Measurements from ENCODE around the gene SLC38A10. TPM values are rescaled to one million over a fixed set of nuclear protein-coding genes. Genes with fewer than 3 reads are reported as not detected.
A peak's percentile ranks its signal among the peaks of the same experiment; 100 is the strongest.

Gene SLC38A10
- total RNA-seq, 1 experiment from 2014 or later: 43.8 TPM

DNA sequence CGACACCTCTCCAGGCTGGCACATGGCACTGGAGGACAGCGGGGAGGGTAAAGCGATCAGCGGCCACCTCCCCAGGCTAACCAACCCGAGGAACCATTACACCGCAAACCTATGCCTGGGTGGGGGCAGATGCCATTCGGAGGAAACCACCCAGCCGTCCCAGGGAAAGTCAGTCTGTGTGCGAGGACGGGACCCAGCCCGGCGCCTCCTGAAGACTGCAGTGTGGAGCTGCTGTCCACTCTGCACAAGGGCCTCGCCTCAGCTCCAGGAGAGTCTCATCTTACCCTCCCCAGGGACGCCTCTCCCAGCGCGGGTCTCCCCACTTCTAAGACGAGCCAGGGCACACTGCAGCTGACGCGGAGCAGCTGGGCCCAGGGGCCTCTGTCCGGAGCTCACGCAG is 8.0 kb downstream of the SLC38A10 start:
- no peak overlapping the region for H3K9ac ChIP-seq (ENCODE audit: extremely low read depth, insufficient read length, low read length)
- no peak overlapping the region for H3K4me2 ChIP-seq (ENCODE audit: insufficient read depth, insufficient read length, low read length)
- H3K27me3 ChIP-seq (ENCODE audit: insufficient read depth, low read length): no peaks in the 10 kb centered on the region
- Mint-ChIP-seq H3K4me1 (peaks cover 2 to 7% of the 10 kb centered on the region in 2 experiments; a peak in 3 of 4 replicates), H3K36me3 (ENCODE audit: insufficient read depth in 1 of 3, low read depth in 3 of 3) (peaks cover 5 to 32% (median 5%) of the 10 kb centered on the region in 3 experiments; a peak in 6 of 7 replicates), H3K4me3 (no peak overlapping the region), H3K9me3 (no peaks in the 10 kb centered on the region), H3K27me3 (ENCODE audit: low read depth) (no peaks in the 10 kb centered on the region), H3K27ac (peak overlapping the region in 1 of 3 experiments; percentile 63; a peak in 1 of 7 replicates)
- WGBS (ENCODE audit: extremely low coverage, insufficient read length, low lambda C conversion rate): no CpG with 5 or more reads among the region's 21 CpGs
- H3K27ac ChIP-seq (ENCODE audit: insufficient read length, low read depth, low read length): no peak overlapping the region
- no peak overlapping the region for H3K14ac ChIP-seq (ENCODE audit: insufficient read depth, low read length)
- H3K4me1 ChIP-seq (ENCODE audit: insufficient read depth, low read length): no peaks in the 10 kb centered on the region
- no peak for DNase-seq
- peaks cover 3% of the 10 kb centered on the region; the same call in 1 of the 2 replicates for H3K79me2 ChIP-seq (ENCODE audit: insufficient read depth, low read length)
- no peak overlapping the region for H3T11ph ChIP-seq (ENCODE audit: low read length)
- no peak overlapping the region for H3K18ac ChIP-seq (ENCODE audit: insufficient read length, low read depth, low read length)
- no peaks in the 10 kb centered on the region for H3K9me3 ChIP-seq (ENCODE audit: control insufficient read depth, low read depth, low read length)
- no peak overlapping the region for H4K8ac ChIP-seq (replicated peaks; ENCODE audit: insufficient read length, low read depth, low read length)
- H3K79me1 ChIP-seq (ENCODE audit: insufficient read depth, low read depth, low read length, poor library complexity, severe bottlenecking): peaks cover 3% of the 10 kb centered on the region
- no peak overlapping the region for H2BK12ac ChIP-seq (ENCODE audit: insufficient read length, low read depth, low read length)
- no peak overlapping the region for H2BK20ac ChIP-seq (ENCODE audit: low read depth, low read length, poor library complexity, severe bottlenecking)
- TF ChIP-seq, protein P1, sequence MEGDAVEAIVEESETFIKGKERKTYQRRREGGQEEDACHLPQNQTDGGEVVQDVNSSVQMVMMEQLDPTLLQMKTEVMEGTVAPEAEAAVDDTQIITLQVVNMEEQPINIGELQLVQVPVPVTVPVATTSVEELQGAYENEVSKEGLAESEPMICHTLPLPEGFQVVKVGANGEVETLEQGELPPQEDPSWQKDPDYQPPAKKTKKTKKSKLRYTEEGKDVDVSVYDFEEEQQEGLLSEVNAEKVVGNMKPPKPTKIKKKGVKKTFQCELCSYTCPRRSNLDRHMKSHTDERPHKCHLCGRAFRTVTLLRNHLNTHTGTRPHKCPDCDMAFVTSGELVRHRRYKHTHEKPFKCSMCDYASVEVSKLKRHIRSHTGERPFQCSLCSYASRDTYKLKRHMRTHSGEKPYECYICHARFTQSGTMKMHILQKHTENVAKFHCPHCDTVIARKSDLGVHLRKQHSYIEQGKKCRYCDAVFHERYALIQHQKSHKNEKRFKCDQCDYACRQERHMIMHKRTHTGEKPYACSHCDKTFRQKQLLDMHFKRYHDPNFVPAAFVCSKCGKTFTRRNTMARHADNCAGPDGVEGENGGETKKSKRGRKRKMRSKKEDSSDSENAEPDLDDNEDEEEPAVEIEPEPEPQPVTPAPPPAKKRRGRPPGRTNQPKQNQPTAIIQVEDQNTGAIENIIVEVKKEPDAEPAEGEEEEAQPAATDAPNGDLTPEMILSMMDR (conservative IDR thresholded peaks at IDR 0.05): no peak
- no peaks in the 10 kb centered on the region for H4K20me1 ChIP-seq (ENCODE audit: control insufficient read depth, insufficient read depth, insufficient read length)
- no peaks in the 10 kb centered on the region for H3K23me2 ChIP-seq (ENCODE audit: insufficient read length, low read depth, low read length, poor library complexity, severe bottlenecking)
- H2BK5ac ChIP-seq (ENCODE audit: insufficient read length, low read length): no peak overlapping the region
- no peak overlapping the region for H2AFZ ChIP-seq (ENCODE audit: low read length)
- H2AK5ac ChIP-seq (ENCODE audit: insufficient read length, low read length): no peak overlapping the region
- H3K56ac ChIP-seq (ENCODE audit: insufficient read length, low read depth, low read length): no peak overlapping the region
- no peak overlapping the region for H4K5ac ChIP-seq (ENCODE audit: insufficient read length, low read depth, low read length)
- H3K23ac ChIP-seq (ENCODE audit: insufficient read length, low read depth, low read length): no peak overlapping the region
- no peak overlapping the region for H3K4ac ChIP-seq (ENCODE audit: low read depth, low read length)
- H4K91ac ChIP-seq (ENCODE audit: insufficient read length, low read depth, low read length): no peak overlapping the region
- H2BK120ac ChIP-seq (ENCODE audit: low read depth, low read length, poor library complexity, severe bottlenecking): no peak overlapping the region
- H2BK15ac ChIP-seq (ENCODE audit: low read depth, low read length): no peak overlapping the region

Measured in H9 (cell line).